Heart left ventricle (tissue), 13 donors: Measurements from ENCODE around the gene USP34.

Experiments
- POLR2A ChIP-seq, 2 donors: fragments of 450-650 bp; IDR thresholded peaks; one replicate each; pipeline ENCODE4 v1.6.1; 2017; ENCODE audit warnings: antibody characterized with exemption in 2 of 2, mild to moderate bottlenecking in 2 of 2, moderate library complexity in 2 of 2
- TF ChIP-seq, protein P1 (sequence below), 12 donors: fragments of 200-600 bp; sonication (generic) in 4 of 12; IDR thresholded peaks; one replicate each; pipeline versions ENCODE4 v1.5.0 to v1.8.0; 2018 to 2022; ENCODE audit warnings: antibody characterized with exemption in 12 of 12, mild to moderate bottlenecking in 5 of 12
- donor health status: ischemic (EF 13 %, LVEDD 7.1; RV severe dilation, severe dysfunction).
- donor health status: DM: no; HTN: yes; CAD: no.
- donor health status: DM: no; HTN: no; CAD: no.
- donor health status: ischemic (EF 25% LVEDD 6.9; RV normal size, moderate dysfunction).
- donor health status: ischemic (EF 25% LVEDD 5.7; RV mildly dilated, moderate dysfunction).
- donor health status: ischemic (EF 35%, LVEDD 5.7; RV mildly dilated, moderate dysfunction).
- donor health status: nonischemic (EF 11% LVEDD 7.7; RV severe dilation, severe dysfunction).
- donor health status: DM: yes; HTN: yes; CAD: no.
- donor health status: PGD.
- donor health status: ischemic (EF 29% LVEDD 5.4; RV normal size, mild dysfunction).
- donor health status: nonischemic (EF 23%, LVEDD 6.1; RV moderate dilation, normal function).

- TF ChIP-seq, protein P1, sequence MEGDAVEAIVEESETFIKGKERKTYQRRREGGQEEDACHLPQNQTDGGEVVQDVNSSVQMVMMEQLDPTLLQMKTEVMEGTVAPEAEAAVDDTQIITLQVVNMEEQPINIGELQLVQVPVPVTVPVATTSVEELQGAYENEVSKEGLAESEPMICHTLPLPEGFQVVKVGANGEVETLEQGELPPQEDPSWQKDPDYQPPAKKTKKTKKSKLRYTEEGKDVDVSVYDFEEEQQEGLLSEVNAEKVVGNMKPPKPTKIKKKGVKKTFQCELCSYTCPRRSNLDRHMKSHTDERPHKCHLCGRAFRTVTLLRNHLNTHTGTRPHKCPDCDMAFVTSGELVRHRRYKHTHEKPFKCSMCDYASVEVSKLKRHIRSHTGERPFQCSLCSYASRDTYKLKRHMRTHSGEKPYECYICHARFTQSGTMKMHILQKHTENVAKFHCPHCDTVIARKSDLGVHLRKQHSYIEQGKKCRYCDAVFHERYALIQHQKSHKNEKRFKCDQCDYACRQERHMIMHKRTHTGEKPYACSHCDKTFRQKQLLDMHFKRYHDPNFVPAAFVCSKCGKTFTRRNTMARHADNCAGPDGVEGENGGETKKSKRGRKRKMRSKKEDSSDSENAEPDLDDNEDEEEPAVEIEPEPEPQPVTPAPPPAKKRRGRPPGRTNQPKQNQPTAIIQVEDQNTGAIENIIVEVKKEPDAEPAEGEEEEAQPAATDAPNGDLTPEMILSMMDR (IDR thresholded peaks at IDR 0.05): no peak
- TF ChIP-seq POLR2A (IDR thresholded peaks at IDR 0.05): no peak
Measured at GRCh38 chr2:61172671-61173070, 298.2 kb downstream of the USP34 start.
